Inflammatory macrophage treated with lipopolysaccharide for 1 hour (primary cell): ENCODE data around the gene SND1.
A peak's percentile ranks its signal among the peaks of the same experiment; 100 is the strongest.

Experiments used
- DNase-seq, 2 donors: peaks; one replicate each; pipeline ENCODE4 v3.0.0-alpha.2; 2020 to 2022

The SND1 gene

DNA sequence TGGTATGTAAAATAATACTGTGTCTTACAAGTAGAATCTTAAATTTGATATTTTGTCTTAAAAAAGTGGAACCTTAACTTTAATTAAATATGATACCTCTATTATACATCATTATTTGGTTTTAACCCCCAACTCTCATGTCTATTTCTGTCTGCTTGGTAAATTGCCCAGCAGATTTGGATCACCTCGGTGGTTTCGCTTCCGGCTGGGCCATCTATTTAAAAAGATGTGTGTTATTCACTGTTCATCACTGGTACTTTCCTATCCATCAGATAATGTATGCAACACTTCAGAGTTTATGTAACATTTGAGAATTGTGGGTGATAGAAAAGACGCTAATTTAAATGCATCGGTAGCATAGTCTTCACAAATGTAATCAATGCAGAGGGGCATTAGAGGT lies 119.7 kb downstream of the SND1 start:
- DNase-seq = no peak

DNA sequence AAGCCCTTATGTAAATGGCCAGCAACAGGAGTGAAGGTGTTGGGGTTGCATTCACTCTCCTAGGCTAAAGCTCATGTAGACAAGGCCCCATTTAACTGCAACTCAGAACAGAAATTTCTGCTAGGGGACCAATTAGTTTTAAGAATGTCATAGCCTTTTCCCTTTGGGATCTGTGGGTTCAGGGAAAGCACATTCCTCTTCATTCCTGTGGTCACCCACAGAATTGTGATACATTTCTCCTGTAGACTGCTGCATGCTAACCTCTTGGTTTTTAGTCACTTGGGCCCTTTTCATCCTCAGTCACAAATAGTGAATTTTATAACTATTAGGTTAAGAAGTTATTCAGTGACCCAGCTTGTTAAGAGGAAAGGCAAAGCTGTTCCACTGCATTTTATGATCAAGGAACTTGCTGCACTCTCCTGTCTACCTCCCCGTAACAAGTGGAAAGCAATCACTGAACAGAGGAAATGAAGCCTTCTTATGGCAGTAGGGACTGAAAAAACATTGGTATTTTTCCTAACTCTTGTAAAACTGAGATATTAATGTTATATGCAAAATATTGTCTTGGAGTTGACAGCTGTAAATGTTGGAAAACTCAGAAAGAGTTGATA lies 124.9 kb downstream of the SND1 start:
- DNase-seq = no peak

DNA sequence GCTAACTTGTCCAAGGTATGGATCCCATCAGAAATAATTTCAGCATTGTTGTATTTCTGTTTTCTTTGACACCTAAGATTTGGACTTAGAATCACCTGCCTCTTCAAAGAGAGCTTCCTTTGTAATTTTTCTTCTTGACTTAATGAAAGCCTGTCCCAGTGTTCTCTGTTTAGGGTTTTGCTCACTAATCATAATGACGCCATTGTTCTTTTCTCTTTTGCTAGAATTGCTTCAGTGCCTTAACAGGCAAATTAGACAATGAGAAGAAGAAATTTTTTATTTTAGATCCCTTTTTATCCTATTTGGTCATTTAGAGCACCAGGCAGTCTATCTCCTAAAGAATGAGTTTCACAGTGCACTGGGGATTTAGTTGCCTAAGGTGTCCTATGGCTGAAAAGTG lies 128.5 kb downstream of the SND1 start:
- DNase-seq = no peak

DNA sequence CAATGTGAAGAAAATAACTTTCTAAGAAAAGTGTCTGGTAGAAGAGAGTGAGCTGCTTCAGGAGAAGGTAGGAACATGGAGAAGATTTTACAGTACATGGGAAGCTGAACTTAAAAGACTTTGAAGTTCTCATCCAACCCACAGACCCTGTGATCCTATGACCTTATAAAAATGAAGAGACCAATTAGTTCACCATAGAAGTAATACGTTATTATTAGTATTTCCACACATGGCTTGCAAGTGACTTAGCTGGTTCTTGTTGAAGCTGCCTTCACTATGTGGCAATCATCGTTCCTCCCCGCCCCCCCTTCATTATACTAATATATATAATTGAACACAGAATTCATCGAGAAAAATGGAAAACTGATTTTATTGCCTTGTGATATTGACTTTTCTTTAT lies 129.1 kb downstream of the SND1 start:
- DNase-seq = peak in 1 of 2 donors; percentile 33

DNA sequence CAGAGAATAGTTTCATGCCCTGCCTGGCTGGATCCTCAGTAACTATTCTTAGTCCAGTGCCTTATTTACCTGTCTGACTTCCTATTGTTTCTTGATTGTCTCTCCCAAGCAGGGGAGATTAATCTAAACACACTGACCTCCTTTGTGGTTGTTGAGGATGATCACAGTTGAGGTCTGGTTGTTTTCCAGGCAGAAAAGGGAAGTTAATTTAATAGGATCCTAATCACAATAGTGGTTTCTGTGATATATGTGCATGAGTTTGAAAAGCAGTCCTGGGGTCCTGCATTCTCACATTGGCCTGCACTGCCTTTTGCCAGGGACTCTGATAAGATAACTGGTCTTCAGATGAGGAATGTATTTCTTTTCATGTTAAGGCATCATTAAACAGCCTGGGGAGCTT lies 130.1 kb downstream of the SND1 start:
- no peak for DNase-seq

DNA sequence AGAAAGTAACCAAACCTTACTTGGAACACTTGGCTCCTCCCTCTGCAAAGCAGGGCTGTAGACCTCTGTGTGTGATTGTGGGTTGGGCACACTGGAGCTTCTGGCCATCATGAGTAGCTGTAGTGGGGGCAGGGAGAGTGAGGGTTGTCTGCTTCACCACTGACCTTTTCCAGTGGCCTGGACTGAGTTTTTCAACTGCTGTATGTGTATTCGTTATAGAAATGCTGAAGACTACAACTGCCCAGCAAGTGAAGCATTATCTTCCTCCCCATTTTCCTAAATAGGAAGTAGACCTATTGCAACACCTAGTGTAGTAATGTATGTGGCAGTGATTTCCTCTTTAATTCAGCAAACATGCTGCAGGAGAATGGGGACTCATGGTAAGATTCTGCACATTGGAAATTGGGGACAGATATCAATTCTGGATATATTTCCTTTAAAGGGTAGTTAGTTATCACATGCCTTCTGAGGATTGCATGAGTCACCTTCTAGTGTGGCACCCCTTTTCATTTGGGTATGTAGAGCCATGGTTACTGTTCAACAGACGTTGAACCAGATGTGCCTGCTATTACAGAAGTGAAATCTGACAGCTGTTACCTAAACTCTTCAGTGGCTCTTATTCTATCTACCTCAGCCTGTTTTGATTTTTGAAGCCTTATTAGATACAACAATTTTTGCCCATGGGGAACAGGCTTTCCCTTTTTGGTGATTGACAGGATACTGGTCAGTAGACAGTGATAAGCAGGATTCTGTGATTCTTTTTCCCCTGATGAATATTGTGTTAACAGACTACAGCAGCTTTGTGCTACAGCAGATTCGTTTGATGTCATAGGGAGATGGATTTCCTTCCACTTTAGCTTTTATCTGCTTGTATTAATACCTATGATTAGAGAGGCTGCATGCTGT lies 130.9 kb downstream of the SND1 start:
- DNase-seq = peak; percentile 75 to 83

DNA sequence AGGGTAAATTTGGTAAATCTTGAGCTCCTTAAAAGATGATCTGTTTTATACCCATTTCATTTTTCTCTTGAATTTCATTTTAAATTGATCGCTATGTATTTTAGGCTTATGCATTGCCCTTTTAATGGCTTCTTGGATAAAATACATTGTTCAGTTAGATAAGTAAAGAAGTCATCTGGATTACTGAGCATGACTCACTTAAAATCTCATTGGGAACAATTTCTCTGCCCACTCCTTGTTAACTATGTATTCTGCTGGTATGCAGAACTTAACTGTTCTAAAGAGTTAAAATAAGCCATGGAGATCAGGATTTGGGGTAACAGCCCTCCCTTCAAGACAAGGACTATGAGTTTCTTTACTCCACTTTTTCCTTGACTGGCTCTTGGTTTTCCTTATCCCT lies 134.2 kb downstream of the SND1 start:
- DNase-seq = no peak

DNA sequence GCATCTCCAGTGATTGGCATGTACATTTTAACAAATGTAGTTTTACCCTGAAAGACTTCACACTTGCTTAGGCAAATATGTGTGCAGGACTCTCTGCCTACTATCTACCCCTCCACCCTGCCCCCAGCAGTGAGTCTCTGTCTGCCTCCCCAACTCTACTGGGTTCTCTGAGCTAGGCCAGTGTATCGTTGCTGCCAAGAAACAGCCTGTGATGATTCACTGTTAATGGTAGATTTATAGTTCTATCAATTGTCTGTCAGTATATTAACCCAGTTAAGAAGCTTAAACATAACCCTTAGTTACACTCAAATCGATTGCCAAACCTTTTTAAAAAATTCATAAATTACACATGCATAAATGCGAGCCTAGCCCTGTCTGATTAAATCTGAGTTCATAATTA lies 137.0 kb downstream of the SND1 start:
- no peak for DNase-seq

DNA sequence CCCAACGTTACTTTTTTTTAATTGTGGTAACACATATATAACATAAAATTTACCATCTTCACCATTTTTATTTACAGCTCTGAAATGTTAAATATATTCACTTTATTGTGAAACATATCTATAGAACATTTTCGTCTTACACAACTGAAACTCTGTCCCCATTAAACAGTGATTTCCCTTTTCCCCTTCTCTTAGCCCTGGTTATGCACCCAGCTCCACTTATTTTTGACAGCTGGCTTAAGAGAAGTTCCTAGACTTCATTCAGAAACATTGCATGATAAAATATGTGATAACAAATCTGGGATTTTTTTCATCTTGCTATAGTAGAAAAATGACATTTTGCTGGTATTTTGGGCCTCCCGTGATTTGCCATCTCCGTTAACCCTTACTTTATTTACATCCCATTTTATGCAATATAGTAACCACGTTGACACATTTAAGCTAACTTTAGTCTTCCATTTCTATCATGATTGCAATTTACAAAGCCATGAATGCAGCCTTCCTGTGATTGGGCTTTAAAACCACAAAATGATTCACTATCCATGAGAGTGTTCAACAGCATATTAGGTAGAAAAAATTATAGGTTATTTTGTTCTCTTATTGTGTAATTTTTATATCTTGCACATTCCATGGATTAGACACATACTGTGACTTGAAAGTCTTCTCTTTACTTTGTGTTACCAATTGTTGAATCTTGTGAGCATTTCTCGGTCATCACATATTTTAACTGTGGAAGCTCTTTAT lies 139.6 kb downstream of the SND1 start:
- peak; percentile 41 to 58 for DNase-seq

DNA sequence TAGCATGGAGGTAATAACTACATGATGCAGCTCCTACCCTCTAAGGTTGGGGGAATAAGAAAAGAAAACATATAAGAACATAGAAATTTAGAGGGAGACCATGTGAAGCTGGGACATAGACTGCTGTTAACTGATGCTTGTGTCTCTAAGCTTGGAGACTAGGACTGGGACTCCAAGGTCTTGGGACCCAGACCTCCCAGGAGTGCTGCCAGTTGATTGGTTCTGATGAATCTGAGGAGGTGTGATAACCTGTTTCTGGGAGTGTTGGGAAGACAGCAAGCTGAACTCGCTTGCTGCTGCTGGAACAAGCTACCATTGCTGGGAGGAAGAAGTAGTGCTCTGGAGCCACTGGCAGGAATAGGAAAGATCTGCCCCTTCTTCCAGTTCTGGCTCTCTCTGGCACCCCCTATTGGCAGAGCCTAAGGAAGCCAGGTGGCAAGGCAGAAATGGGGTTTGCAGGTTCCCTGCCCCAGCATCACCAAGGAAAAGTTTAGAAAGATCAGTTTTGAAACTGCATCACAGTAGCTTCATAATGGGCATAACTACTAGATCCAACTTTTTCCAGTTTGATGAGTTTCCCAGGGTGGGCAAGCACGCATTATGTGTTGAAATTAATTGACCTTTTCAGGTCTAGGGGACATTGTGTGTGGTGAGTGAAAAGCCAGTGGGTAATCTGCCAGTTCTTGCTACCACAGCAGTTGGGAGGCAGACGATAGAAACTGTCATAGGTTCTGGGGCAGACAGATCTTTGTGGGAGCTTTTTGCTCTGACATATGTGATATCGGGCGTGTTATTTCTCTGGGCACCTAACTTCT lies 140.7 kb downstream of the SND1 start:
- peak in 1 of 2 donors; percentile 12 for DNase-seq

DNA sequence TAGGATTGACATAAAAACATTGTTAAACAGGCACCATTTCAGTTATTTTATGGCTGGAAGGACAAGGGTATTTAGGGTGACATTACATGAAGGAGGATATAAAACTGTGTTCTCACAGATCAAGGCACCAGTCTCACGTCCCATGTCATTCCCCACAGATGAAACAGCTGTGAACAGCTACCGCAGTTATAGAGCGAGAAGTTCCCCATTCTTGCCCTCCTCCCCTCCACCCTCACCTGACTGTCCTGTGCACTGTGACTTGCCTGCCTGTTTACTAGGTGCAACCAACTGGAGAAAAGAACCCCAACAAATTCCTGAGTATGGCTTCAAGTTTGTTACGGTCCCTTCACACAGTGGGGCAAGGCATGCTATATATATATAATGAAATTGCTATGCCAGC lies 141.6 kb downstream of the SND1 start:
- DNase-seq = no peak

DNA sequence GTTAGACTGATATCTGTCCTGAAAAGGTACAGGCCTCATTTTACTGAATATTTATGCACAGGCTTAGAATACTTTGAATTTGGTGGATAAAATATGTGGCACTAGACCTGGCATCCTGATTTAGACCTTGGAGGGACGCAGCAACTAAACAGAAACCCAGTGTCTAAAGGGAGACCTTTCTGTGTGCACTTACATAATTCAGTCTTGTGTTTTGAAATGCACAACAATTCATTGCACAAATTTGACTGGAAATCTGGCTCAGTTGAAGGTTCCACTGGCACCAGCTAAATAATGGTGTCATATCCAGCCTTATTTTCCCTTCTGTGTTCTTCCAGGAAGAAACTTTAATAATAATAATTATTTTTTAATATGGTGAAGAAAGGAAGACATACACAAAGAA lies 142.1 kb downstream of the SND1 start:
- peak in 1 of 2 donors; percentile 31 for DNase-seq

DNA sequence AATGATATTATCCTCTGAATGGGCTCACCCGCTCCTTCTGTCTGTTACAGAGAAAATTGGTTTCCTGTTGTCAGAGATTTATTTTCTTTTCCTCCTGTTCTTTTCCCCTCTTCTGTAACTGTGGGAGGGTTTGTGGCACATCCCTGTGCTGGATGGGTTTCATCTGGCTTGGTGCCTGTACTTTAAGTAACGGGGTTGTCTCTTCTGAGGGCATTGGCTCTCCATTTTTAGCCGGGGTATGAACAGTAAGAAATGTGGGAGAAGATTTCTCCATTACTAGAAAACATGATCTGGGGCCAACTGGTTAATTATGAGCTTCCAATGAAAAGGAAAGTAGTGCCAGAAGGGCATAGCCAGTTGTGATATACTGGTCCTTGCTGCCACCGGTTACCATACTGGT lies 142.6 kb downstream of the SND1 start:
- no peak for DNase-seq

DNA sequence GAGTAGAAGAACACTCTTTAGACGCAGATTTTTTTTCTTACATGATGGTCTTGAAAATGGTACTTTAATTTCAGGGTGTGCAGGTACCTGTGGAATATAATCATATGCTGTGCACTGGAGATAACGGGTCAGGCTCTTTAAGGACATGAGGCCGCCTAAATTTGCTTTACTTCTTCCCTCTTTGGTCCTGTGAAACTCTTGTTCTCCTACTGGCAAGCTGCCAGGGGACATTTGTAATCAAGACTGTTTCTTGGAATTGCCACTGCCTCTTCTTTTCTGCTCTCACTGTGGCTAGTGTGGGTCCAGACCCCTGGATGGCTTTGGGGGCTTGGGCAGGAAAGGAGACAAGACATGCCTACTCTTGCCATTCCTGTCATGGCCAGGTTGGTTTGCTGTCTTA lies 146.0 kb downstream of the SND1 start:
- peak in 1 of 2 donors; percentile 62 for DNase-seq

DNA sequence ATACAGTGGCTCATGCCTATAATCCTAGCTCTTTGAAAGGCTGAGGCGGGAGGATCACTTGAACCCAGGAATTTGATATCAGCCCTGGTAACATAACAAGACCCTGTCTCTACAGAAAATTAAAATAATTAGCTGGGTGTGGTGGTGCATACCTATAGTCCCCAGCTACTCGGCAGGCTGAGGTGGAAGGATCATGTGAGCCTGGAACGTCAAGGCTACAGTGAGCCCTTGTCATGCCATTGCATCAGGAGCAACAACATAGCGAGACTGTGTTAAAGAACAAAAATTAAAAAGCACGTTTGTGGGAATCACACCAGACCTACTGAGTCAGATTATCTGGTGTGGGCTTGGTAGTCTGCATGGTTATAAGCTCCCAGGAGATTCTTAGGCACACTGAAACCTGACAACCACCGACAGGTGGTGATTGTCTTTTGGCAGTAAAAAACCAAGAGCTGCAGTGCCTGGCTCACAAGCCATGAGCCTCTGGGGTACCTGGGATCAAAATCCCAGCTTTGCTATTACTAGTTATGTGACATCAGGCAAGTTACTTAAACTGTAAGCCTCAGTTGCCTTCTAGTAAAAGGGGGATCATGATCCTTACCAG lies 146.9 kb downstream of the SND1 start:
- no peak for DNase-seq

DNA sequence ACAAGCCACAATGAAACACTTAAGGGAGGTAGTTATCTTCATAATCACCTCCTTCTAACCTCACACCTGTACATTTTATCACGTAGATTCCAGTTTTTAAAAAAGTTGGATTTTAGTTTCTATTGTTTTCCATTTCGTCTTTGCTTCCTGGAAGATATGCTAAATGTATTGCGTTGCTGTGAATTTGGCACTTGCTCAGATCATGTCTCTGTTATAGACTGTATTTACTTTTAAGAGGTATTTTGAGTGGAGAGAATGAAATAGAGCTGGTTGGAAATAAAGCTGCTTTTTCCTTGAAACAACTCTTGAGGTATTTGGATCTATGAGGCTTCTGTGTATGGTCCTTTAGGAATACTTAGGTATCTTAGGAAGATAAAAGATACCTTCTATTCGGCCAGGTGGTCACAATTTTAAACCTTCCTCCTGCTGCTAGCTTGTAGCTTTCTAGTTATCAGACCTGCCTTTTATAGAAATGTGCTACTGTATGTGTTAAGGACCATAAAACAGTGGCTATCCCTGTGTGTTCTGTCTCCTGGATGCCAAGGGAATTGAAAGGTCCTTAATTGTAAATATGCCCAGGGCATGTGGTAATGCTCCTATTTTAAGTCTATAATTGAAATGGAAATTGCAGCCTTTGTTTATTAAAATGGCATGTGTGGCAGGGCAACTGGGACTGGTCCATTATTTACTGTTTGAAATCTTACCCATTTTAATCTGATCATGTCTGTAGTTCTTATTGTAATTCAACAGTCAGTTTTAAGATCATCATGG lies 147.7 kb downstream of the SND1 start:
- DNase-seq = no peak

DNA sequence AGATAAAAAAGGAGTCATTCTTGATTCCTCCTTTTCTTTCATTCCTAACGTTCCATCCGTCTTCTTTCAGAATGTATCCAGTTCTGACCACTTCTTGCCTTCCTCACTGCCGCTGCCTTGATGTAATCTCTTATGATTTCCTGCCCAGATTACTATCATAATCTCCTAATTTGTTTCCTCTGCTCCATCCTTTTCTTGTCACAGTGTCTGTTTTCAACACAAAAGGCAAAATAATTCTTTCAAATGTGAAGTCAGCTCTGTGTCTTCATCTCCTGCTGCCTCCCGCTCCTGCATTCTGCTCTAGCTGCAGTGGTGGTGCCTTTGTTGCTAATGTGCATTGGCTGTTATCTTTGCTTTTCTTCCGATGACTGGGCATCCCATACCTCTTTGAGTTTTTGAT lies 150.9 kb downstream of the SND1 start:
- DNase-seq = no peak

DNA sequence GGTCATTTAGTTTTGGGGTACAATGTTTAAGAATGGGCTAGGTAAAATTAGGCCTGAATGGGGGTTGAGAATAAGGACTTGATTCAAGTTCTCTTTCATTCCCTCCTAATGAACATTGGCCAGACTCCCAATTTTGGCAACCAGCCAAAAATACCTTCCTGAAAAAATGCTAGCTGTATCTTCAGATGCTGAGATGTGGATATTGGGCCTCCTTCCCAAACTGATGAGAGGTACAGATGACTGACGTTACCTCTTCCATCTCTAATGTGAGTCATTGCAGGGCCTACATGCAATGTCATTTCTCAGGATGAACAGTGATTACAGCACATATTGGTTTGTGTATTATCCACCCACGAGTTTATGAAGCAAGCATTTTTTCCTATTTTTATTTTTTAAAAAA lies 151.6 kb downstream of the SND1 start:
- peak in 1 of 2 donors; percentile 27 for DNase-seq

DNA sequence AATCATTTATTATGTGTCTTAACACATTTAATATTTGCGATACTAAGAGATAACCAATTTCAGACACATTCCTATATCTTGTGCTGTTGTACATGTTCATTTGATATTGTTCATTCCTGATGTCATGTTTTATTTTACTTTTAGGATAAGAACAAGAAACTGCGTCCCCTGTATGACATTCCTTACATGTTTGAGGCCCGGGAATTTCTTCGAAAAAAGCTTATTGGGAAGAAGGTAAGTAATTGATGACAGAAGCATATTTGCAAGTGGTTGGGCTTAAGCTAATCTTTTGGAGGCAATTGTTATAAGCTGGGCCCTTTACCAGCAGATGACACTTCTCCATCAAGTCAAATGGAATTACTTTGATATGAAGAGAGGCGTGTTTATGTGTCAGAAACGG lies 155.3 kb downstream of the SND1 start:
- no peak for DNase-seq

DNA sequence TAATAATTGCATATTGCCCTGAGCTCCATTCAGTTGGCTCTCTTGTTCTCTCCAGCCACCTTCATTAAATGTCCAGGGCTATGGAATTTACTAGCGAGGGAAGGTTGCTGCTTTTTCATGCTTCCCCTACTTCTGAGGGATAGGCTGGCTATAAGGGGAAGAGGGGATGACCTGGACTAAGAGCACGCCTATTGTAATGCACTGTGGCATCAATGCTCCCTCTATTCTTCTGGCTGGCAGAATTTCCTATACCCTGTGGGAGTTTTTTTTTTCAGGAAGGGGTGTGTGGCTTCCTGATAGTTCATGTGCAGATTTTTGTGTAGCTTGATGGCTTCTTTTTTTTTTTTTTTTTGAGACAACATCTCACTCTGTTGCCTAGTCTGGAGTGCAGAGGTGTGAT lies 155.8 kb downstream of the SND1 start:
- DNase-seq = no peak

DNA sequence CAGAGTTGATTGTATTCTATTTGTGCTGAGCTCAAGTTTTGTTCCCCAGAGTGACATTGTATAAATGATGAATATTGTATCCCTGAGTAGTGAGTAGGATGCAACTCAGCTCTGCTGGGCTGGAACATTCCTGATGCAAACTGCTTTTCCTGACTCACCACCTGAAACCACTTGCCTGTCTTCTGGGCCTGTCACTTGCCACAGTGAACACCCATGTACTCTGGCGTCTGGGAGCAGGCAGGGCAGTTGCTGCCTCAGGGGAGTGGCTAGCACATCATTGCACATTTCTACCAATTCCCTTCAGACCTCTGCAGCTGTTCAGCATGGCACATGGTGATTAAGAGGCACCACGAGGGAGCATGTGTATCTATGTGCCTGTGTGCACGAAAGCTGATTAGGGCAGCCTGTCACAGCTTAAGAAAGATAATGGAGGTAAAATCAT lies 157.3 kb downstream of the SND1 start:
- DNase-seq = no peak

DNA sequence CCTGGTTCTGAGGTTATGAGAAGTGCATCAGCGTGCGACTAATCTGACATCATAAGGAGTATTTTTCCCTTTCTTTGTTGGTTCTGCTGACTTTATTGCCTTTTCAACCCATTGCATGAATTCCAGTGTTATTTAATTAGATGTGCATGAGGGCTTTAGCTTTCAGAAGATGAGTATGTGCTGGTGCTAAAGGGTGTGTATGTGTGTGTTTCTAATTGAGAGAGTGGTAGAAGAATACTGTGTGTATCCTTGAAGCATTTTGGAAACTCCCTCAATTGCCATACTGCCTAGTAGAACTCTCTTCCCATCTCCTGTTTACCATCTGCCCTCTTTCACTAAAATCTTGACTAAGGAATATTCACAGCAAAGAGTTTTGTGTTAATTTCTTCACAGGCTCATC lies 158.1 kb downstream of the SND1 start:
- DNase-seq = no peak
